ENCODE results near the gene PMVK. TPM values are rescaled to one million over a fixed set of nuclear protein-coding genes. Genes with fewer than 3 reads are reported as not detected.

PMVK gene
- total RNA-seq, 1 donor: 6.2 TPM

DNA sequence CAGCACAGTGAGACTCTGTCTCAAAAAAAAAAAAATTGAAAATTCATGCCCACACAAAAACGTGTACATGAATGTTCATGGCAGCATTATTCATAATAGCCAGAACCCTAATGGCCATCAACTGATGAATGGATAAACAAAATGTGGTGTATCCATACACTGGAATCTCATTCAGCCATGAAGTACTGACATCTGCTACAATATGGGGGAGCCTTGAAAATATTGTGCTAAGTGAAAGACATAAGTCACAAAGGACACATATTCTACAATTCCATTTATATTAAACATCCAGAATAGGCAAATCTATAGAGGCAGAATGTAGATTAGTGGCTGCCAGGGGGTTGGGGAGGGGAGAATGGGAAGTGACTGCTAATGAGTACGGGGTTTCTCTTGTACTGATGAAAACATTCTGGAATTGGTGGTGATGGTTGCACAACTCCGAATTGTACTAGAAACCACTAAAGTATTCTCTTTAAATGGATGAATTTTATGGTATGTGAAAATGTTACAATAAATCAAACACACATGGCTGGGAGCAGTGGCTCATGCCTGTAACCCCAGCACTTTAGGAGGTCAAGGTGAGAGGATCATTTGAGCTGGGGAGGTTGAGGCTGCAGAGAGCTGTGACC, 33.5 kb downstream of the PMVK start:
- Histone ChIP-seq H3K36me3 (ENCODE audit: insufficient read depth, low read length) (no peaks in the 10 kb centered on the region), H3K27me3 (ENCODE audit: insufficient read depth, low read length) (no peaks in the 10 kb centered on the region), H2AFZ (ENCODE audit: low read length) (no peak overlapping the region), H3K79me2 (ENCODE audit: insufficient read depth, low read length) (no peaks in the 10 kb centered on the region), H3K27ac (ENCODE audit: low read depth, low read length) (no peak overlapping the region), H3K4me3 (ENCODE audit: insufficient read depth, low read length) (no peak overlapping the region), H3K9me3 (ENCODE audit: low read depth, low read length) (no peaks in the 10 kb centered on the region), H3K4me2 (ENCODE audit: insufficient read depth, low read length) (no peak overlapping the region), H4K20me1 (ENCODE audit: insufficient read depth, low read length) (no peaks in the 10 kb centered on the region), H3K4me1 (ENCODE audit: insufficient read depth, low read length) (no peaks in the 10 kb centered on the region)
- DNase-seq (ENCODE audit: insufficient read length, low spot score, missing footprints): no peak
- TF ChIP-seq, protein P1, sequence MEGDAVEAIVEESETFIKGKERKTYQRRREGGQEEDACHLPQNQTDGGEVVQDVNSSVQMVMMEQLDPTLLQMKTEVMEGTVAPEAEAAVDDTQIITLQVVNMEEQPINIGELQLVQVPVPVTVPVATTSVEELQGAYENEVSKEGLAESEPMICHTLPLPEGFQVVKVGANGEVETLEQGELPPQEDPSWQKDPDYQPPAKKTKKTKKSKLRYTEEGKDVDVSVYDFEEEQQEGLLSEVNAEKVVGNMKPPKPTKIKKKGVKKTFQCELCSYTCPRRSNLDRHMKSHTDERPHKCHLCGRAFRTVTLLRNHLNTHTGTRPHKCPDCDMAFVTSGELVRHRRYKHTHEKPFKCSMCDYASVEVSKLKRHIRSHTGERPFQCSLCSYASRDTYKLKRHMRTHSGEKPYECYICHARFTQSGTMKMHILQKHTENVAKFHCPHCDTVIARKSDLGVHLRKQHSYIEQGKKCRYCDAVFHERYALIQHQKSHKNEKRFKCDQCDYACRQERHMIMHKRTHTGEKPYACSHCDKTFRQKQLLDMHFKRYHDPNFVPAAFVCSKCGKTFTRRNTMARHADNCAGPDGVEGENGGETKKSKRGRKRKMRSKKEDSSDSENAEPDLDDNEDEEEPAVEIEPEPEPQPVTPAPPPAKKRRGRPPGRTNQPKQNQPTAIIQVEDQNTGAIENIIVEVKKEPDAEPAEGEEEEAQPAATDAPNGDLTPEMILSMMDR (IDR thresholded peaks at IDR 0.05; ENCODE audit: extremely low read depth, low read depth, low read length): no peak

DNA sequence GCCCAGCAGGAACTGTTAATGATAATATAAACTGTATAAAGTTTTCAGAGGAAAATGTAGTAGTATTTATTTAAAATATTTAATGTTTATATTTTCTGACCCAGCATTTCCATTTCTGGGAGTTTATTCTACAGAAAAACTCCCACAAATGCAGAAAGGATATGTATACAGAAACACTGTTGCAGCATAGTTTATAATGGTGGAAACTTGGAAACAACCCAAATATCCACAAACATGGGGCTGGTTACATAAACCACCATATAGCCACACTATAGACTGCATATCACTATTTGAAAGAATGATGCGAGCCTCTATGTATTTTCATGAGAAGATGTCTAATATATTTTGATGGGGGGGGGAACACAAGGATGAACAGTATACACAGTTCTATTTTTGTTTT, 34.9 kb downstream of the PMVK start:
- Histone ChIP-seq H3K4me2 (ENCODE audit: insufficient read depth, low read length) (no peak overlapping the region), H3K79me2 (ENCODE audit: insufficient read depth, low read length) (no peaks in the 10 kb centered on the region), H3K4me1 (ENCODE audit: insufficient read depth, low read length) (no peaks in the 10 kb centered on the region), H3K9me3 (ENCODE audit: low read depth, low read length) (no peaks in the 10 kb centered on the region), H3K4me3 (ENCODE audit: insufficient read depth, low read length) (no peak overlapping the region), H3K36me3 (ENCODE audit: insufficient read depth, low read length) (no peaks in the 10 kb centered on the region), H2AFZ (ENCODE audit: low read length) (no peak overlapping the region), H4K20me1 (ENCODE audit: insufficient read depth, low read length) (no peaks in the 10 kb centered on the region), H3K27me3 (ENCODE audit: insufficient read depth, low read length) (peaks cover 4% of the 10 kb centered on the region), H3K27ac (ENCODE audit: low read depth, low read length) (no peak overlapping the region)
- DNase-seq (ENCODE audit: insufficient read length, low spot score, missing footprints): no peak
- TF ChIP-seq, protein P1 (IDR thresholded peaks at IDR 0.05; ENCODE audit: extremely low read depth, low read depth, low read length): no peak

DNA sequence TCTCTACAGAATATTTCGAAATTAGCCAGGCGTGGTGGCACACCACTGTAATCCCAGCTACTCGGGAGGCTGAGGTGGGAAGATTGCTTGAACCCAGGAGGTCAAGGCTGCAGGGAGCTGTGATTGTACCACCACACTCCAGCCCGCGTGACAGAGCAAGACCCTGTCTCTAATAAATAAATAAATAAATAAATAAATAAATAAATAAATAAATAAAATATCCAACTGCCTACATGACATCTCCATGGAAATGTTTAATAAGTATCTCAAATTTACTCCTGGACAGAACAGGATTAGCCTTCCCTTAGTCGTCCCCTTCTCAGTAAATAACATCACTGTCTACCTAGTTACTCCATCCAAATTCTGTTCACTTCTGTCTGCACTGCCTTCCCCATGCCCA, 37.5 kb downstream of the PMVK start:
- Histone ChIP-seq H3K4me2 (ENCODE audit: insufficient read depth, low read length) (no peak overlapping the region), H3K36me3 (ENCODE audit: insufficient read depth, low read length) (no peaks in the 10 kb centered on the region), H3K9me3 (ENCODE audit: low read depth, low read length) (no peaks in the 10 kb centered on the region), H3K79me2 (ENCODE audit: insufficient read depth, low read length) (no peaks in the 10 kb centered on the region), H3K4me3 (ENCODE audit: insufficient read depth, low read length) (no peak overlapping the region), H3K27ac (ENCODE audit: low read depth, low read length) (no peak overlapping the region), H4K20me1 (ENCODE audit: insufficient read depth, low read length) (no peaks in the 10 kb centered on the region), H3K4me1 (ENCODE audit: insufficient read depth, low read length) (no peaks in the 10 kb centered on the region), H3K27me3 (ENCODE audit: insufficient read depth, low read length) (peaks cover 14% of the 10 kb centered on the region), H2AFZ (ENCODE audit: low read length) (no peak overlapping the region)
- TF ChIP-seq, protein P1 (IDR thresholded peaks at IDR 0.05; ENCODE audit: extremely low read depth, low read depth, low read length): no peak
- DNase-seq (ENCODE audit: insufficient read length, low spot score, missing footprints): no peak

DNA sequence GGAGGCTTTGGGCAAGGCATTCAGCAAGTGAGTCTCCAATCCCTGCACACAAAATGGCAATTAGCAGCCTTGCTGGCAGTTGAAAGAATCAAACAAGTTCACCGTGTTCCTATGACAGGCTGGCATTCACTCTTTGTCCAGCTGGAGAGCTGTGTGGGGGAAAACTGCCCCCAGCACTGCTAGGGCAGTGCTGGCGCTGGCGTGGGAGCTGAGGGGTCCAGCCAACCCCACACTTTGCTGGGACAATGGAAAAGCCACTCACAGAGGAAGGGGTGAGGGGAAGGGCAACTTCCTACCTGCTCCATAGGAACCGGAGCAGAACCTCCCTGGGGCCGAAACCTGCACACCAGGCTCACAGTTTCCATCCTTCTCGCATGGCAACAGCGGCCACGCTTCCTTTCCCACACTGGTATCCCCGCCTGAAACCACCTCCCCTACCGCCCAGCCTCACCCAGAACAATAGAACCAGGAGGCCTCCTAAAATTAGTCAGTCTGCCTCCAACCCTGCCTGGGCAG, 39.7 kb downstream of the PMVK start:
- DNase-seq (ENCODE audit: insufficient read length, low spot score, missing footprints): no peak
- TF ChIP-seq, protein P1 (IDR thresholded peaks at IDR 0.05; ENCODE audit: extremely low read depth, low read depth, low read length): no peak

More for the DNA sequence above, 39.7 kb downstream of the PMVK start:
- H3K36me3 ChIP-seq (ENCODE audit: insufficient read depth, low read length): no peaks in the 10 kb centered on the region
- H2AFZ ChIP-seq (ENCODE audit: low read length): no peak overlapping the region
- H4K20me1 ChIP-seq (ENCODE audit: insufficient read depth, low read length): no peaks in the 10 kb centered on the region
- H3K27ac ChIP-seq (ENCODE audit: low read depth, low read length): no peak overlapping the region
- H3K27me3 ChIP-seq (ENCODE audit: insufficient read depth, low read length): peaks cover 20% of the 10 kb centered on the region
- H3K4me1 ChIP-seq (ENCODE audit: insufficient read depth, low read length): no peaks in the 10 kb centered on the region
- no peak overlapping the region for H3K4me3 ChIP-seq (ENCODE audit: insufficient read depth, low read length)
- H3K4me2 ChIP-seq (ENCODE audit: insufficient read depth, low read length): no peak overlapping the region
- no peaks in the 10 kb centered on the region for H3K9me3 ChIP-seq (ENCODE audit: low read depth, low read length)
- no peaks in the 10 kb centered on the region for H3K79me2 ChIP-seq (ENCODE audit: insufficient read depth, low read length)
